DMS153 (cell line): ENCODE results near the gene MICAL2.

Experiments used
- DNase-seq: peaks from one replicate; lab custom pipeline; 2025; lab: John Stamatoyannopoulos, UW

Gene MICAL2

DNA sequence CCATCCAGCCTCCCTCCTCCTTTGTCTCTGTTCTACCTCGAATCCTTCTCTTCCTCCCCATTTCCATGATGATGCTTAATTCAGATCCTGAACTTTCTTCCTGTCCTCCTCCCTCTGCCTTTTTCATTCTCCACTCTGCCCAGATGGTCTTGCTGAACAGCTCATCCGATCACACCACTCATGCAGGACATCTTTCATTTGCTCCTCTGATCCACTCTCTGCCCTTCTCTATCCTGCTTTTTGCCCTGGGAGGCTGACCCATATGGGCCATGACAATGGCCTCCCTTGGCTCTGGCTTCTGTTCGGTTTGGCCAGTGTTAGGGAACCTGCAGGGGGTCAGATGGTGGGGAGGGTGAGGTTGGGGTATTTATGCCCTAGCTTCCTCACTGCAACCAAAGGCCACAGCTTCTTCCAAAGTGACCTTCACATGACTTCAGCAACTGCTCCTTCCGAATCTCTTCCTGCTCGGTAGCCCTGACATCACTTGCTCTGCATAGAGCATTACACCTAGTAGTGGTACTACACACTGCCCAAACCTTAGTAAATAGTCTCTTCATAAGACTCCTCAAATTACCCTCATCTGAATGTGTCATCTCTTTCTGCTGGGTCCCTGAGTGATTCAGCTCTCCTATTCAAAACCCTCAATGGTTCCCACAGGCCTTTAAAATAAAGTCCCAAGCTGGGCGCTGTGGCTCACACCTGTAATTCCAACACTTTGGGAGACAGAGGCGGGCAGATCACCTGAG lies 32.7 kb upstream of the MICAL2 start:
- no peak for DNase-seq

DNA sequence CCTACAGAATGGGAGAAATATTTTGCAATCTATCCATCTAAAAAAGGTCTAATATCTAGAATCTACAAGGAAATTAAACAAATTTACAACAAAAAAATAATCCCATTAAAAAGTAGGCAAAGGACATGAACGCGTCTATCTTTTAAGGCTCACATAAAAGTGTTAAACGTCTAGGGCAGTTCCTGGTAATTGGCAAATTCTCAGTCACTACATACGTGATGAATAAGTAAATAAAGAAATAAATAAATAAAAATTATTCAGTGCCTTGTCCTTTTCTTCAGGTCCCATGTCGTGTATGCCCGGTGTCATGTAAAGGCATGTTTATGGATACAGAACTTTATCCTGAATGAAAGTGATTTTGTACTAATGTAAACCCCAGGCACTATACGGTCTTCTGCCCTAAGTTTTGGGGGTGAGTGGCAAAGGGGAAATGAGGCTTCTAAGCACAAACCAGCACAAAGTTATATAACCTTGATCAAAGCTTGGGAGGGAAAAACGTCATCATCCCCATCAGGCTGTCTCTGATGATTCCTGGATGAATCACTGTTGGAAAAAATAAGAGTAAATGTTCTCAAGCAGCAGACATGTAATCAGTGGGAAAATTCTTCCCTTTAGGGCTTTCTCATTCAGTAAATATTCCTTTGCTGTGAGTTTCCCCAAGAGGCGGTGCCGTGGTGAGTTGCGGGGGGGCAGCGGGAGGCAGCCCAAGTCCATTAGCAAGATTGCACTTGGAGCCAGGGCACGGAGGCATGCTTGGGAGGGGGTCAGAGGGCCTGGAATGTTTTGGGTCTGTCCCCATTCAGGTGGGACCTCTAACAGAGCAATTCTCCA lies 30.4 kb upstream of the MICAL2 start:
- no peak for DNase-seq

DNA sequence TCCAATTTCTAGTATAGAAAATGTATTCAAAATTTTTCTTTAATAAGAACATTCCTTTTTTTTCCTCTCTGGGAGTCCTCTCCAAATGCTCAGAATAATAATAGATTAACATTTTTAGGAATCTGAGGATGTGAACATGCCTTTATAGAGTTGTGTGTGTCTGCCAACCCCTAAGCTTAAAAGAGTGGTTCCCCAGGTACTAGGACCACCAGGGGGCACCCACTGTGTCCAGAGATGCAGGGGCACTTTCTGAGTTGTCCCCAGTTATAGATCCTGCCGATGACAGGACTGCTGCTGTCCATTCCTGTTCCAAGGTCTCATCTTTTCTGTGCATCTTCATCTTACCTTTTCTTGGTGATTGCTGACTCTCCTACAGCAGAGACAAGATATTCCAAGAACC lies 27.0 kb upstream of the MICAL2 start:
- DNase-seq = no peak

DNA sequence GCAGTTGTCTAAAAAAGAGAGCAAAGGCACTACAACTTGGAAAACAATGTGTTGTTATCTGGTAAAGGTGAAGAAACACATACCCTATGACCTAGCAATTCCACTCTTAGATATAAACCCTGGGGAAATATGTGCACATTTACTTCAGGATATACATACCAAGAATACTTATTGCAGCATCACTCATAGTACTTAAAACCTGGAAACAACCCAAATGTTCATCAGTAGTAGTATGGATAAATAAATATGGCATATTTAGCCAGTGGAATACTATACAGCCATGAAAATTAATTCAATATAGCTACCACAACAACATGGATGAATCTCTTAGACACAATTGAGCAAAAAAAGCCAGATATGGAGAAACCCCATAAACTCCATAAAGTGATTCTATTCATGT lies 26.1 kb upstream of the MICAL2 start:
- no peak for DNase-seq

DNA sequence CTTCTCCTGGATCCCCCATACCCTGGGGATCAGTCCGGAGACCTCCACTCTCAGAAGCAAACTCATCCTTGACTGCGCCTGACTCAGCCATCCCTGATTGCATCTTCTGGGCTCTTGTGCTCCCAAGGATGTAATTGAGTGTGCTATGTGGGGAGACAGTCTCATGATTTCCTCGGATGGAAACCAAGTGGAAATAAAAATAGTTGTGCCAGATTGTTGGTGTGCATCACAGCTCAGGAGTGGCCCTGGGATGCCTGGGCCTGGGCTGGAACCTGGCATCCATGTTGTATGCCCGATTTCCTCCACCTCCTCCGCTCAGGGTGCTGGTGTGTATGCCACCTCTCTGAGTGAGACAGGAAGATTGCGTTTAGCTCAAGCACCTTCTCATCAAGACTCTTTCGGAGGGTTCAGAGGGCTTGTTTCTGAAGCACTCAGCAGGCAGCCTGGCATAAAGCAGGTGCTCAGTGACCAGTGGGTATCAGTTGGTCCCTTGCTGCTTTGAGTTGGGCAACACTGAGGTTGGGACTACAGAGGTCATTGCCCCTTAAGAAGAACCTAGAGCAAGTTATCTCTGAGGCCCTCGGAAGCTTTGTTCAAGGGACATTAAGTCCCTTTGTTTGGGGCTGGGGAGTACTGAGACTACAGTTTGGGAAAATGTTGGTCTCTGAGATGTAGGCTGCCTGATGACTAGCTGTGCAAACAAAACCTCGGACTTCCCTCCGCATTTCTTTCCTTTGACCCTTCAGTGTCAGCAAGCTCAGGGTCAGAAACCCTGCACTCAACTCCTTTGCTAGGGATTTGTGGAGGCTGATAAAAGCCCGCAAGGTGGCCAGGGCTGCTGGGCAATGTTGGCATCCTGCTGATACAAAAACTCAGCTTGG lies 24.8 kb upstream of the MICAL2 start:
- no peak for DNase-seq

DNA sequence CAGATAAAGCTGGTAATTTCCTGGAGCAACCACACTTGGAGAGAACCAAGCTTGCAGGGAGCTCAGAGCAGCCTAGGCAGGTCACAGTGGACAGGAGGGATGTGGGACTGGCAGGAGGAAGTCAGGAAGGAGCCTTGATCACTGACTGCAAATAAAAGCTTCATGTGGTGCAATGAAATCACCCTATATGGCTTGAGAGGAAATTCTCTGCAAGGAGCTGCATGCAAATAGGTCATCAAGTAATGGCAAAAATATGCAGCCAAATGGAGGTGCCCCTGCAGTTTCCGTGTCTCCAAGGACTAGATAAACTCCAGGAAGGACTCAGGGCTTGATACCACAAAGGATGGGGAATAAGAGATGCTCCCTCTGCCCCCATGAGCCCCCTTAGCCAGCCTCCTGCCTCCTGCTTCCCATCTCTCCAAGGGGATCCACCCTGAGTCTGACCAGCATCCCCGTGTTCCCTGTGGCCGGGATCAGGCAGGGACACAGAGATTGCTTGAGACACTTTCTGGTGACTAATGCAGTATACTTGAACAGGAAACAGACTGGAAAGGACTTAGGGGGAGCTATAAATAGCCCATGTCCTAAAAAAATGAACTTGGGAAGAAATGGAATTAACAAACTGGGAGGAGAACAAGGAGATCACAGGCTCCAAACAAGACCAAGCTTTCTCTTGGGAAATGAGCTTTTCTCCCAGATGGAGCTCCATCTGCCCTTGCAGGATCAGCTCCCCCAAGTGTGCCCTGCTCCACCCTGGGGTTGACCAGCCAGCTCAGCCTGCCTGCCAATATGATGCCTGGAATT lies 23.9 kb upstream of the MICAL2 start:
- no peak for DNase-seq

DNA sequence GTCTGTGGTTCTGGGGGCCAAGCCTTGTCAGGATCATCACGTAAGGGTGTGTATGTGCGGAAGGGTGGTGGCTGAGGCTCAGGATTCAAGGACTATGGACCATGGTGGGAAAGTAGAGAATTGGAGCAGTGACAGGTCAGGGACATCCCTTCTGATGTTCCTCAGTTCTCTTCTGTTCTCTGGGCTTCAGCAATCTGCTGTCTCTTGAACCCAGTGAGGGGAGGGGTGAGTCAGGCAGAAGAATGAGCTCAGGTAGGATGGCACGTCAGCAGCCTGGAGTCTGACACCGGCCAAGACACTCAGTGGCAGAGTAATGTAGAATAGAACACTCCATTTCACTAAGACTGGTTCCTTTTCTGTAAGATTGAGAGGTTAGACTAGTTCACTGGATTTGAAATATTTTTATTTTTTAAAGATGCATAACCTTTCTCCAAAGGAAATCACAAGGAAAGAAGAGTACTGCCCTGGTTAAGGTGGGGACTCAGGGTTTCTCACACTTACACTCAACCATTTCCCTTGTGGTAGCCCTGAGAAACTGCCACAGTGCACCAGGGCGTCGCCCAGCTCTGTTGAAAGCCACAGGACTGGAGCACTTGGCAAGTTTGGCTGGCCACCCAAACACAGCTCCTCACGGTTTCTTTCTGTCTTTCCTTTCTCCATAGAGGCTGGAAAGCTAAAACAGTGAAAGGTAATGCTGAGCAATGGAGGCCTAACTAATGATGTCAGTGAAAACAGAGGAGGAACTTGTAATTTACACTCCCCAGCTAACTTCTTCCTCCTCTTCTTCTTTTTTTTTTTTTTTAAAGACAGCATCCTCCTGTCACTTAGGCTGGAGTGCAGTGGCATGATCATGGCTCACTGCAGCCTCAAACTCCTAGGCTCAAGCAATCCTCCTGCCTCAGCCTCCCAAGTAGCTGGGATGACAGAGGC lies 23.1 kb upstream of the MICAL2 start:
- DNase-seq = peak; percentile 23

DNA sequence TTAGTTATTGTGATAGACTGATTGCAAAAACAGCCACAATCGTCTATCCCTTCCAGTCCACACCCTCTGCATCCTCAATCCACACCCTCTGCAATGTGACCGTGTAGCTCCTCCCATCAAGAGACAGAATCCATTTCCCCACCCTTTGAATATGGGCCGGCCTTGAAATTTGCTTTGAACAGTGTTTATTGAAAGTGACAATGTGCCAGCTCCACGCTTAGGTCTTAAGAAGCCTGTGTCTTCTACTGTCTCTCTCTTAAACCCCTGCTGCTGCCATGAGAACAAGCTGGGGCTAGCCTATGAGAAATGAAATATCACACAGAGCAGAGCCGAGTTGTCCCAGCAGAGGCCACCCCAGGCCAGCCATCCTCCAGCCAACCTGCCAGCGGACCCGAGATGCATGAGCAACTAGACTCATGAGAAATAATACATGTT lies 22.3 kb upstream of the MICAL2 start:
- no peak for DNase-seq

DNA sequence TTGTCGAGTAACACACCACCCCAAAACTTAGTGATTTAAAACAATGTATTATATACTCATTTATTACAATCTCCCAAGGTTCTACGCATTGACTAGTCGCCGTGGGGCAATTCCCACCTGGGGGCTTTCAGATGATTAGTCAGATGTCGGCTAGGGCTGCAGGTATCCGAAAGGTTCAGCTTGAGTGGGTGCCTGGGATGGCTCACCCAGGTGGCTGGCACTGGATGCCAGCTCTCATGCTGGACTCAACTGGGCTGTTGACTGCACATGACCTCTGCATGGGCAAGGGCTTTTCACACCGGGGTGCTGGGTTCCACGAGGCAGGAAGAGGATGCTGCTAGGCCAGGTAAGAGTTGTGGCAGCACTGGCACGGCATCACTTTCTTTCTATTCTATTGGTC lies 21.9 kb upstream of the MICAL2 start:
- no peak for DNase-seq

DNA sequence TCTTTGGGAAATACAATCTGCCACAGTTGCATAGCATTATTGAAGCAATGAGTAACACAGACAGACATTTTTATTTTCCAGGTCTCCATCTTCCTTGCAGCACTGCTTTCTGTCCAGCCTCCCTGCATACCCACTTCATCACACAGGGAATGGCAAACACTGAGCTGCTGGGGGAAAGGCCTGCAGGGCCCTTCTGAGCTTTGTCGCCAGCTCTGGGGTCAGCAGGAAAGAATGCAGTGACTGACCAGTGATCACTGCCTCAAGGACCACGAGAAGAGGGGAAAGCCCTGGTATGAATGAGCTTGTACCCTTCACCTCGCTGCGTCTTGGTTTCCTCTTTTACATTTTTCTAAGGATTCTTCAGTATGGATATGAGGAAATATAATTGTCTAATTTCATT lies 21.3 kb upstream of the MICAL2 start:
- DNase-seq = no peak

DNA sequence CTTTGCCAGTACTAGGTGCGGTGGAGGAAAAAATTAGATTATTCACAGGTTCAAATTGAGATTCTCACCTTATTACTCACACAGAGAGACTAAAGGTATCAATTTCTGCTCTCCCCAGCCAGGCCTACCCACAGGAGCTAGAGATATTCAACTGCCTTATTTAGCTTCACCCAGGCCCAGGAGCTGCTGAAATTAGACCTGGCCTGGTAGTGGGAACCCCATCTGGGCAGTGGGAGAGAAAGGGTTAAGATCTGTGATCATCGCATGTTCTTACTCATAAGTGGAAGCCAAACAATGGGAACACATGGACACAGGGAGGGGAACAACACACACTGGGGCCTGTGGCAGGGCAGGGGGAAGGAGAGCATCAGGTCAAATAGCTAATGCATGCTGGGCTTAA lies 20.9 kb upstream of the MICAL2 start:
- DNase-seq = peak; percentile 9

DNA sequence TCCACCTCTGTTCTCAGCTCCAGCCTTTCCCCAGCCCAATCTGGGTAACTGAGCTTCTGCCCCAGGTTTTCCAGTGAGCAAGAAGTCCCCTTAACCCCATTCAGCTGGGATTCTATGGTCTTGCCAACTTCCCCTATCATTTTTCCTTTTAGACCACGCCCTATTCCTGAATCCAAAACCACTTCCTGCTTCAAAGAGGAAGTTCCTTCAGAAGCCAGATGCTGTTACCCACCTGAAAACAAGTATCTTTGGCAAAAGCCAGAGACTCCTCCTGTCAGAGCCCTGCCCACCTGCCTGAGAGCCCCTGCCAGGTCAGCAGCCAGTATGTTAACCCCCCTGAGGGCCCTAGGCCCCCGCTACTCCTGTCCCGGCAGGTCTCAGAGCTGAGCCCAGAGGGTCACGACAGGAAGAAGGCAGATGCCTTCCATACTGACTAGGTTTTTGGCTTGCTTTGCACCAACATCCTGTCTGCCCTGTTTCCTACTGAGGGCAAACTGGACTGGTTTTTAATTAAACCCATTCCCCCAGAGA lies 20.3 kb upstream of the MICAL2 start:
- peak; percentile 68 for DNase-seq

DNA sequence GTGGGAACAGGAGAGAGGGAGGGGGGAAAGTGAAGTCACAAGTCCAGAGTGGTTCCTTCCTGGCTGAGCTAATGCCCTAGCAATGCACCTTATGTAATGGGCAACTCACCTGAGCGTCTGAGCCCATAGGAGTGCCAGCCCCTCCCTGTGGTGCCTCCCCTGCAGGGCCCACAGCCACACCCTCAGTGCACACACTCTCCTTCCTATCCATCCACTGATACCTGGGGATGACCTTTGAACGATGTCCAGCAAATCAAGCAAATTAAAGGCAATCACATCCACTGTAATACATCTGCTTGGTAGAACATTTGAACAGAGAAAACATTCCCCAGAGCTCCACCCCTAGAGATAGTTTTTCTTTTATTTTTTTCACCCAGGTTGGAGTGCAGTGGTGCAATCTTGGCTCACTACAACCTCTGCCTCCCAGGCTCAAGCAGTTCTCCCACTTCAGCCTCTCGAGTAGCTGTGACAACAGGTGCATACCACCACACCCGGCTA lies 19.6 kb upstream of the MICAL2 start:
- DNase-seq = peak; percentile 18

DNA sequence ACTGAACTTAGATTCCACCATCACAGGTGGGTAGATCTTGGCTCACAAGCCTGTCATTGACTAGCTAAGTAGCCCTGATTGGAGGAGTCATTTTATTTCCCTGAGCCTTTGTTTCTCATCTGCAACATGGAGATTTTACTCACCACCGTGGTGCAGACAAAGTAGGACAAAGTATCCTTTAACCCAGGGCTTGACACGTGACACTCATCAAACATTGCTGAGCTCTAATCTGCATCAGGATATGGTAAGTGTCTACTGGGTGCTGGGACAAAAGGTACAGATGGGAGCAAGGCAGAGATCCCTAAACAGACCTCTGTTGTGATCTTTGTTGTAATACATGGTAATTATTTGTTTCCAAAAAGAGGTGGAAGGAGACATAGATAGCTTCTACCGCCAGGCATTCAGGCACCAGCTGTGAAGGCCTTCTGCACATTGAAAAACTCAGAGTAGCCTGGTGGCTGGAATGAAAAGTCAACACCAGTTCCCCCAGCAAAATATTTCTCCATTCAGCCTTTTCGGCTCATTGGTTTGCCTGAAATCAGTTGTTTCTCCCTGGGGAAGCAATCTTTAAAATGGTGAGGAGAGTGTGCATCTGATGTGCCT lies 18.3 kb upstream of the MICAL2 start:
- DNase-seq = peak; percentile 32

DNA sequence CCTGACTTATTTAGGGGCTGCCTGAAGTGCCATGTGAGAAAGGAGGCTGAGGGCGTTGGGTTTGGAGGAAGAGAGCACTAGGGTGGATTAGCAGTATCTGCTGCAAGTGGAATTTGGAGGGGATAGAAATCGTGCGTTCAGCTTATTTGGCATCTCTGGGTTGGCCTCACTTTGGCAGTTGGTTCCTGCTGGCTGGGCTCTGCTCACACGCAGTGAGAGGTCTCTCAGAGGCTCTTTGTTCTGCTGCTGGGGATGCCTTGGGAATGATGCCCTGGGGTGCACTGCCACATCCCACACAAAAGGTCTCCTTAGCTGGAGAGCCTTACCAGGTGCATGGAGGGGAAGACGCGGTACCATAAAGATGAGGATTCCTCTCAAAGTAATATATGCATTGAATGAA lies 17.7 kb upstream of the MICAL2 start:
- DNase-seq = peak; percentile 54

DNA sequence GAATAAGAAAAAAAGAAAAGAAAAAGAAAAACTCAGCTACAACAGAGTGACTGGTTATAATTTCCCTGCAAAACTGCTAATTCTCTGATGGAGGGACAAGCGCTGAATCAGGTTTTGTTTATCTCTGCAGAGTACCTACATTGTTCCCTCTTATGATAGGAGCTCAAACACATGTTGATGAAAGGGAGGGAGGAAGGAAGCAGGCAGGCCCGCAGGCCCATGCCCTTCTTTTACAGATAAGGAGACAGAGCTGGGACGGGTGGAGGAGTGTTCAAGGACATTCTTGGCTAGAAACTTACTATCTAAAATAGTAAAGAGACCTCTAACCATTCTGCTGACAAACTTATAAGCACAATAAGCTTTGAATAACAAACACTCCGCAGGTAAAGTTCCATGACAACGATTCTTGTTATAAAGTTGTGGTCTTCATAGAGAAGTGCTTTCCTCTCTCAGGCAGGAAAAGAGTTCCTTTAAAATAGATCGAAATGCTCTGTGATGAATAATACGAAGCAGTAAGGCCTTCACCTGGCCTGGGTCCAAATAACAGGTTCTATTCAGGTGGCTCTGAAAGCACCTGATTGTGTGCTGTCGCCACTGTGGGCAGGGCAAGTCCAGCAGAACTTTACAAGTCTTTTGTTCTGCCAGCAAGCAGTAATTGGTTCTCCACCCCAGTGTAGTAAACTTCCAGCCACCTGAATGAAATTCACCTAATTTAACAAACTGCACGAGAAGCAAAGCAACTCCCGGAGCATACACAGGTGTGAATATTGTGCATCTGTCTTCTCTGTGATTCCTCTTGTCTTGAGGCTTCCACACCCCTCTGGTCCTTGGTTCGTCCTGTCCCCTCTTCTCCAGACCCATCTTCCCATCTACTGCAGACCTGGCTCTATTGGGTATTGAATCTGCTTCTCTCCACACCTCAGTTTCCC lies 15.3 kb upstream of the MICAL2 start:
- DNase-seq = peak; percentile 48

DNA sequence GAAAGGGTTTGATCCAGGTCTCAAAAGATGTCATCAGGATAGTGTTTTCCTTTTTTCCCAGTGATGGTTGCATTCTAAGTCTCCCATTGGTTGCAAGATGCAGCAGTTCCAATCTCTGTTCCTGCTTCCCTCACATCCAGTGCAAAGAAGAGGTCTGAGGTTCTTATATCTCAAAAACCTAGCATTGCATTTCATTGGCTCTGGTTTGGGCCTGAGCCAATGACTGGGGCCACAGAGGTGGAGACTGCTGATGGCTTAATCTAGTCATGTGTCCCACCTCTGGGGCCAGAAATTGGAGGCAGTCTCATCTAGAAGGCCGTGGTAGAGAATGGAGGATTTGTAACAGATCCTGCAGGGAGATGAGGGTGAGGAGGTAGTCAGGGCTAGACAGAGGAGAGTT lies 13.2 kb upstream of the MICAL2 start:
- no peak for DNase-seq

DNA sequence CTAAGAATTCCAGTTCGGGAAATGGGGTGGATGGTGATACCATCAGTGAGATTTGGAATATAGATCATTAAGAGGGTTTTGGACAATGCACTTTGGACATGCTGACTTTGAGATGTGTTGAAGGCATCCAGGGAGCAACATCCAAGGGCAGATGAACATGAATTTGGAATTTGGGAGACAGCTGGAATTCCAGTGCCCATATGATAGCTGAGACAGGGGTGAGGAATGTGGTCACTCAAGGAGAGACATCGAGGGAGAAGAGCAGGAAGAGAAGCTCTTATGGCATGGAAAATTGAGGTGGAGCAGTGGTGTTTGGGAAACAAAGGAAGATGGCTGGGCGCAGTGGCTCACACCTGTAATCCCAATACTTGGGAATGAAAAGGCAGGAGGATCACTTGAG lies 11.8 kb upstream of the MICAL2 start:
- DNase-seq = no peak
